ENCODE data around the gene PRDM11.

PRDM11 gene

DNA sequence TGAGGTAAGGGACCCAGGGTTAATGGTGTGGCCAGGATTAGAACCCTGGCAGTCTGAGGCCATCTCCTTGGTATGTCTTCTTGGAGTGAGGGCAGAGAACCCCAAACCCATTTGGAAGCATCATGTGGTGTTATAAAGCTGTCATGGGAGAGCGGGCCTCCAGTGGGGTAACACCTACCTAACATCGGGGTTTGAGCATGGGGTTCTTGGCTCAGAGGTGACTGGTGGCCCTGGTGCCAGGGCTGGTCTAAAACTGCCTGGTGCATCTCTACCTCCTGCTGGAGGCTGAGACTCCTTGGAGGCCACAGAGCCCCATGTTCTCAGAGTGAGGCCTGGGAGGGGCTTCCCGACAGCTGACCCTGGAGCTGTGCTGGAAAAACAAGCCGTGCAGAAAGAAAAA, 4.5 kb downstream of the PRDM11 start:
- Histone ChIP-seq H3K79me2 (ENCODE audit: insufficient read depth, low read depth) (peaks cover 5% of the 10 kb centered on the region; the same call in 1 of the 2 replicates), H3K9ac (no peak overlapping the region), H3K4me3 (IDR thresholded peaks at IDR 0.05; ENCODE audit: insufficient read depth, low read depth, low read length) (no peak overlapping the region), H4K20me1 (ENCODE audit: insufficient read depth) (no peaks in the 10 kb centered on the region), H3K4me2 (no peak overlapping the region), H3K27me3 (ENCODE audit: insufficient read depth, low read depth) (no peaks in the 10 kb centered on the region), H3K4me1 (ENCODE audit: low read depth, poor library complexity, severe bottlenecking) (peaks cover 2% of the 10 kb centered on the region), H3K36me3 (ENCODE audit: insufficient read depth) (no peaks in the 10 kb centered on the region), H3K27ac (no peak overlapping the region), H2AFZ (ENCODE audit: low read depth) (no peak overlapping the region)
- TF ChIP-seq, protein P1, sequence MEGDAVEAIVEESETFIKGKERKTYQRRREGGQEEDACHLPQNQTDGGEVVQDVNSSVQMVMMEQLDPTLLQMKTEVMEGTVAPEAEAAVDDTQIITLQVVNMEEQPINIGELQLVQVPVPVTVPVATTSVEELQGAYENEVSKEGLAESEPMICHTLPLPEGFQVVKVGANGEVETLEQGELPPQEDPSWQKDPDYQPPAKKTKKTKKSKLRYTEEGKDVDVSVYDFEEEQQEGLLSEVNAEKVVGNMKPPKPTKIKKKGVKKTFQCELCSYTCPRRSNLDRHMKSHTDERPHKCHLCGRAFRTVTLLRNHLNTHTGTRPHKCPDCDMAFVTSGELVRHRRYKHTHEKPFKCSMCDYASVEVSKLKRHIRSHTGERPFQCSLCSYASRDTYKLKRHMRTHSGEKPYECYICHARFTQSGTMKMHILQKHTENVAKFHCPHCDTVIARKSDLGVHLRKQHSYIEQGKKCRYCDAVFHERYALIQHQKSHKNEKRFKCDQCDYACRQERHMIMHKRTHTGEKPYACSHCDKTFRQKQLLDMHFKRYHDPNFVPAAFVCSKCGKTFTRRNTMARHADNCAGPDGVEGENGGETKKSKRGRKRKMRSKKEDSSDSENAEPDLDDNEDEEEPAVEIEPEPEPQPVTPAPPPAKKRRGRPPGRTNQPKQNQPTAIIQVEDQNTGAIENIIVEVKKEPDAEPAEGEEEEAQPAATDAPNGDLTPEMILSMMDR (conservative IDR thresholded peaks at IDR 0.05; ENCODE audit: low read depth, low read length) = no peak

DNA sequence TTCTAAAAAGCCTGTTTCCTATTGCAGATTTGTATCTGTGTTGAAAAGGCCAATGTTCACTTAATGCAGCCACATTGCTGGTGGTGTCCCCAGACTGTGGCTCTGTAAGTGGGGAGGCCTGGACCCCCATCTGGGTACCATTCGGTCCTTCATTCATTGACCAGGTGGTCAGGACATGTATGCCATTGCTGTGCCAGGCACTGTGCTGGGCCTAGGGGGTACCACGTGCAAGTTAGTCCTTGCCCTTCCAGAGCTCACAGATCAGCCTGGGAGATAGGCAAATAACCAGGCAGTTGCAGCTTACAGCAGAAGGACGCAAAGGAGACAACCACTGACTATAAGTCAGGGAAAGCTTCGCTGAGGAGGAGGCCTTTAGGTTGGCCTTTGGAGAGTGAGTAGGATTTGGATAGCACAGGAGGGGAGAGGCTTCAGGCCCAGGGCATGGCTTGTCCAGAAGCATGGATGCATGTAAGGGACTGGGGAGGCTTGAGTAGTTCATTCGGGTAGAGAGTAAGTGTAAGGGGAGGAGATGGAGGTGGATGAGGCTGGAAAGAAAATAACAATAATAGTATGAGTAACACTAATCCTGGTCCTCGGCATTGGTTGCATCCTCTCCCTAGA, 5.0 kb downstream of the PRDM11 start:
- Histone ChIP-seq H4K20me1 (ENCODE audit: insufficient read depth) (no peaks in the 10 kb centered on the region), H3K79me2 (ENCODE audit: insufficient read depth, low read depth) (peaks cover 5% of the 10 kb centered on the region; the same call in 1 of the 2 replicates)

DNA sequence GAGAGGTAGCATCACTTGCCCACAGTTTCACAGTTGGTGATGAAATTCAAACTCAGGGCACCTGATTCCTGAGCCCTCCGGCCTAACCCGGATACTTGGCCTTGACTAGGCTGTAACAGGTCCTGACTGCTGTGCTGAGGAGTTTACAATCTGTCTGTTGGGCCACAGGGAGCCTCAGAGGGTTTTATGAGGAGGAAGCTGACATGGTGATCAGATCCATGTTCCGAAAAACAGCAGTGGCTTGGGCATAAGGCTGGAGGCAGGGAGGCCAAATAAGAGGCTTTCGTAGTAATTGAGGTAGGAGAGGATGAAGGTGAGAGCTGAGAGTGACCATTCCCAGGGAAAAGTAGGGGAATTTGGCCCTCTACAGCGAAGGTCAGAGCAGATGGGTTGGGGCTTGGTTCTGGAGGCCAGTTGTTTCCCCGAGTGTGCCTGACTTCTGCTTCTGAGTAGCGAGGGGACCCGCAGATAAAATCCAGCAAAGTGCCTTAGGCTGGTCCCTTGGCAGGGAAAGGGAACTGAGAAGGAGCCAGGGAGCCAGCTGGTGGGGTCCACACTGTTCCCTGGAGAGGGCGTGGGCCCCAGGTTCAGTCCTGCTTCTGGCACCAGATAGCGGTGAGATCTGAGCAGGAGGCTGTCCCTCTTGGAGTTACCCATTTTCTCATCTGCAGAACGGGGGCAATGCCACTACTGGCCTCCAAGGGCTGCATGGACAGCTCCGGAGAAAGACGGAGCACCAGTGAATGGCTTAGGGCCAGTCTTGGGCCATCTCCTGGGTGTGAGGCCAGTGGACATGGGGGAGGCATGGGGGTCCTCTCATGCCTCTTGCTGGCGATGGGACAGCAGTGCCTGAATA, 6.5 kb downstream of the PRDM11 start:
- Histone ChIP-seq H4K20me1 (ENCODE audit: insufficient read depth) (no peaks in the 10 kb centered on the region), H3K79me2 (ENCODE audit: insufficient read depth, low read depth) (peaks cover 4% of the 10 kb centered on the region; the same call in 1 of the 2 replicates), H3K27ac (no peak overlapping the region), H3K4me1 (ENCODE audit: low read depth, poor library complexity, severe bottlenecking) (no peaks in the 10 kb centered on the region), H3K4me2 (no peak overlapping the region), H3K4me3 (IDR thresholded peaks at IDR 0.05; ENCODE audit: insufficient read depth, low read depth, low read length) (no peak overlapping the region), H2AFZ (ENCODE audit: low read depth) (no peak overlapping the region), H3K36me3 (ENCODE audit: insufficient read depth) (no peaks in the 10 kb centered on the region), H3K9ac (no peak overlapping the region), H3K27me3 (ENCODE audit: insufficient read depth, low read depth) (no peaks in the 10 kb centered on the region)
- TF ChIP-seq, protein P1 (conservative IDR thresholded peaks at IDR 0.05; ENCODE audit: low read depth, low read length) = no peak

More for the DNA sequence above, 5.0 kb downstream of the PRDM11 start:
- TF ChIP-seq, protein P1 (conservative IDR thresholded peaks at IDR 0.05; ENCODE audit: low read depth, low read length) = no peak
- no peaks in the 10 kb centered on the region for H3K36me3 ChIP-seq (ENCODE audit: insufficient read depth)
- no peak overlapping the region for H3K27ac ChIP-seq
- H3K4me1 ChIP-seq (ENCODE audit: low read depth, poor library complexity, severe bottlenecking) = no peaks in the 10 kb centered on the region
- H3K4me3 ChIP-seq (IDR thresholded peaks at IDR 0.05; ENCODE audit: insufficient read depth, low read depth, low read length) = no peak overlapping the region
- no peaks in the 10 kb centered on the region for H3K27me3 ChIP-seq (ENCODE audit: insufficient read depth, low read depth)
- no peak overlapping the region for H3K9ac ChIP-seq
- no peak overlapping the region for H2AFZ ChIP-seq (ENCODE audit: low read depth)
- H3K4me2 ChIP-seq = no peak overlapping the region

DNA sequence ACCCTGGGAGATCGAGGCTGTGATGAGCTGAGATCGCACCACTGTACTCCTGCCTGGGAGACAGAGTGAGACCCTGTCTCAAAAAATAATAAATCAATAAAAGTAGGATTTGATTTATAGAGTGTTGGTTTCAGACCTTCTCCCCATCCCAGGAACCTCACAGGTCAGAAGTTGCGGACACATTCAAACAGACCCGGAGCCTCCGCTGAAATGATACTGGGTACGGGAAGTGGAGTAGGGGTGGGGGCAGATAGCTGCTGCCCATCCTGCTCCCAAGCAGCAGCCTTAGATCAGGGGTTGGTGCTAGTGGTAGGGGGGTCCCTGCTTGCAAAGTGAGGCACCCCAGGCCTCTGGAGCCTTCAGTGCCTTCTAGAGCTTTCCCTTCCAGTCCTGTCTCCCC, 7.8 kb downstream of the PRDM11 start:
- Histone ChIP-seq H3K9ac (no peak overlapping the region), H3K4me1 (ENCODE audit: low read depth, poor library complexity, severe bottlenecking) (no peaks in the 10 kb centered on the region), H4K20me1 (ENCODE audit: insufficient read depth) (no peaks in the 10 kb centered on the region), H3K36me3 (ENCODE audit: insufficient read depth) (no peaks in the 10 kb centered on the region), H3K4me2 (no peak overlapping the region), H2AFZ (ENCODE audit: low read depth) (no peak overlapping the region), H3K79me2 (ENCODE audit: insufficient read depth, low read depth) (no peaks in the 10 kb centered on the region), H3K27me3 (ENCODE audit: insufficient read depth, low read depth) (no peaks in the 10 kb centered on the region), H3K27ac (no peak overlapping the region), H3K4me3 (IDR thresholded peaks at IDR 0.05; ENCODE audit: insufficient read depth, low read depth, low read length) (no peak overlapping the region)
- TF ChIP-seq, protein P1 (conservative IDR thresholded peaks at IDR 0.05; ENCODE audit: low read depth, low read length) = no peak

Measured in KMS-11 (cell line).